Stomach smooth muscle (tissue), 2 donors: ENCODE data around the gene RPS6KA4.
"Not testable (repeated sequence)": the region's sequence is repeated elsewhere in the genome, so short reads cannot be mapped to it uniquely, and the experiment has no call there.

Experiments used
- H3K27ac ChIP-seq: one replicate; pipeline ENCODE4 v1.7.0; 2013; ENCODE audit warnings: mild to moderate bottlenecking, low read length, inconsistent platforms
- H3K27me3 ChIP-seq, 2 donors: one replicate each; pipeline ENCODE4 v1.7.0; 2013; ENCODE audit warnings: low read length in 2 of 2; ENCODE audit not compliant: insufficient read depth in 2 of 2, control insufficient read depth in 1 of 2
- H3K36me3 ChIP-seq, 2 donors: one replicate each; pipeline ENCODE4 v1.7.0; 2013; ENCODE audit warnings: low read length in 2 of 2; ENCODE audit not compliant: control insufficient read depth in 2 of 2, insufficient read depth in 2 of 2
- H3K4me1 ChIP-seq: one replicate; pipeline ENCODE4 v1.7.0; 2013; ENCODE audit warnings: low read length; ENCODE audit not compliant: control insufficient read depth, insufficient read depth
- H3K4me3 ChIP-seq, 2 donors: one replicate each; pipeline ENCODE4 v1.7.0; 2013; ENCODE audit warnings: low read length in 2 of 2
- H3K9ac ChIP-seq, 2 donors: one replicate each; pipeline ENCODE4 v1.7.0; 2013; ENCODE audit warnings: low read length in 2 of 2, mild to moderate bottlenecking in 1 of 2
- H3K9me3 ChIP-seq, 2 donors: one replicate each; pipeline ENCODE4 v1.7.0; 2013; ENCODE audit warnings: low read length in 2 of 2; ENCODE audit not compliant: control insufficient read depth in 2 of 2
- donor health status: healthy.
- donor health status: Pancreatic carcinoma.

RPS6KA4 gene

GRCh38 chr11:64409707-64410403 lies 50.9 kb downstream of the RPS6KA4 start:
- Histone ChIP-seq H3K36me3 (no peaks in the 10 kb centered on the region), H3K4me3 (no peak overlapping the region), H3K9ac (no peak overlapping the region), H3K27me3 (peaks cover 0 to 7% of the 10 kb centered on the region in 2 donors), H3K27ac (no peak overlapping the region), H3K9me3 (no peaks in the 10 kb centered on the region), H3K4me1 (peaks cover 12% of the 10 kb centered on the region)

- Histone ChIP-seq H3K27ac (no peak overlapping the region), H3K36me3 (no peaks in the 10 kb centered on the region), H3K9ac (no peak overlapping the region)
Measured at GRCh38 chr11:64410404-64410734, 51.4 kb downstream of the RPS6KA4 start.

GRCh38 chr11:64413417-64413816 lies 54.5 kb downstream of the RPS6KA4 start:
- H3K4me1 ChIP-seq = peaks cover 3% of the 10 kb centered on the region
- no peak overlapping the region for H3K9ac ChIP-seq
- H3K4me3 ChIP-seq = no peak overlapping the region
- H3K9me3 ChIP-seq = no peaks in the 10 kb centered on the region
- H3K27ac ChIP-seq = no peak overlapping the region
- no peaks in the 10 kb centered on the region for H3K36me3 ChIP-seq
- H3K27me3 ChIP-seq = peaks cover 0 to 10% of the 10 kb centered on the region in 2 donors

More at GRCh38 chr11:64410404-64410734, 51.4 kb downstream of the RPS6KA4 start:
- Histone ChIP-seq H3K4me3 (no peak overlapping the region), H3K27me3 (peaks cover 0 to 7% of the 10 kb centered on the region in 2 donors), H3K4me1 (peaks cover 12% of the 10 kb centered on the region), H3K9me3 (no peaks in the 10 kb centered on the region)

- peaks cover 2% of the 10 kb centered on the region for H3K4me1 ChIP-seq
- H3K27me3 ChIP-seq = peaks cover 0 to 8% of the 10 kb centered on the region in 2 donors
- H3K36me3 ChIP-seq = no peaks in the 10 kb centered on the region
- no peaks in the 10 kb centered on the region for H3K9me3 ChIP-seq
- H3K4me3 ChIP-seq = no peak overlapping the region
- H3K27ac ChIP-seq = no peak overlapping the region
- H3K9ac ChIP-seq = no peak overlapping the region
Measured at GRCh38 chr11:64415286-64415685, 56.3 kb downstream of the RPS6KA4 start.

- no peak overlapping the region for H3K27ac ChIP-seq
- H3K36me3 ChIP-seq = no peaks in the 10 kb centered on the region
- H3K9ac ChIP-seq = no peak overlapping the region
- H3K9me3 ChIP-seq = peaks cover under 1 to 4% of the 10 kb centered on the region in 2 donors
- H3K4me3 ChIP-seq = no peak overlapping the region
- H3K4me1 ChIP-seq = no peaks in the 10 kb centered on the region
- peaks cover 0 to 2% of the 10 kb centered on the region in 2 donors for H3K27me3 ChIP-seq
Measured at GRCh38 chr11:64415996-64416728, 57.2 kb downstream of the RPS6KA4 start.

- H3K27ac ChIP-seq, H3K9me3 ChIP-seq, H3K9ac ChIP-seq, H3K27me3 ChIP-seq, H3K36me3 ChIP-seq, H3K4me1 ChIP-seq, H3K4me3 ChIP-seq: not testable (repeated sequence)
Measured at GRCh38 chr11:64418233-64418632, 59.3 kb downstream of the RPS6KA4 start.

- Histone ChIP-seq H3K4me3 (no peak overlapping the region), H3K27ac (no peak overlapping the region), H3K9ac (no peak overlapping the region), H3K36me3 (no peaks in the 10 kb centered on the region), H3K9me3 (peaks cover 4 to 5% of the 10 kb centered on the region in 2 donors), H3K4me1 (no peaks in the 10 kb centered on the region), H3K27me3 (peaks cover 0 to 5% of the 10 kb centered on the region in 2 donors)
Measured at GRCh38 chr11:64419257-64419790, 60.4 kb downstream of the RPS6KA4 start.

GRCh38 chr11:64419818-64420485 lies 61.0 kb downstream of the RPS6KA4 start:
- Histone ChIP-seq H3K4me3 (no peak overlapping the region), H3K9me3 (peaks cover 4 to 5% of the 10 kb centered on the region in 2 donors), H3K4me1 (no peaks in the 10 kb centered on the region), H3K27me3 (peaks cover 0 to 5% of the 10 kb centered on the region in 2 donors), H3K9ac (no peak overlapping the region), H3K36me3 (no peaks in the 10 kb centered on the region), H3K27ac (no peak overlapping the region)
